NCI-H2081 treated with DMSO at 0.1 percent for 48 hours (cell line): ENCODE data around the gene SMG6.
A peak's percentile ranks its signal among the peaks of the same experiment; 100 is the strongest.
"Not testable (repeated sequence)": the region's sequence is repeated elsewhere in the genome, so short reads cannot be mapped to it uniquely, and the experiment has no call there.

Experiments used
- DNase-seq: peaks from one replicate; lab custom pipeline; 2025; lab: John Stamatoyannopoulos, UW

Gene SMG6

DNA sequence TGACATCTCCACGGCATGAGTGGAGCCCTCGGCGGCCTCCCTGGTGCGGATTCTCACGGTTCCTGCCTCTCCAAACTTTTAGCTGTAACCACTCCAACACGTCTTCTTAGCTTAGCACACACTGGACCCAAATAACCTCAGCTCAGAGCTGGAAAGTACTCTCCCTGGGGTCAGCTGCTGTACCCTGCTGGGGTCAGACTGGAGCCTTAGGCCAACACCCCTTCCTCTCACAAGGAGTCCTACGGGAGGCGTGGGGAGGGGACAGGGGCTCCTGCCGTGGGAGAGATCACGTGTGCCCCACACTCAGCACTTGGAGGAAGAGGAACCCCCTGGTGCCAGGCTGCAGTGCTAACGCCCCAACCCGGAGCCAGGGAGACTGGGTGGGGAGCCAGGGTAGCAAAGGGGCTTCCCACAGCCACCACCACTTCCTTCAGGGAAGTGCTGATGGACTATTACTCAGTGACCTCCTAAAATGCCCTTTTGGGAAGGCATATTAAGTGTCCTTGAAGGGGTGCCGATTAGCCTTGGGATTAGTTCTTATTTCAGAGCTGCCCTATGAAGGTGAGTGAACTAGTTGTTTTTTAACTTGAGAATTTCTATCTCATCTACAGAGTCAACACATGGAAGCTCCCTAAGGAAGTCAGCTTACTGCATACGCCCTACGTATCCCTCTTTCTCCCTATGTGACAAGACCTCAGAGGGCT is 124.6 kb downstream of the SMG6 start:
- no peak for DNase-seq

DNA sequence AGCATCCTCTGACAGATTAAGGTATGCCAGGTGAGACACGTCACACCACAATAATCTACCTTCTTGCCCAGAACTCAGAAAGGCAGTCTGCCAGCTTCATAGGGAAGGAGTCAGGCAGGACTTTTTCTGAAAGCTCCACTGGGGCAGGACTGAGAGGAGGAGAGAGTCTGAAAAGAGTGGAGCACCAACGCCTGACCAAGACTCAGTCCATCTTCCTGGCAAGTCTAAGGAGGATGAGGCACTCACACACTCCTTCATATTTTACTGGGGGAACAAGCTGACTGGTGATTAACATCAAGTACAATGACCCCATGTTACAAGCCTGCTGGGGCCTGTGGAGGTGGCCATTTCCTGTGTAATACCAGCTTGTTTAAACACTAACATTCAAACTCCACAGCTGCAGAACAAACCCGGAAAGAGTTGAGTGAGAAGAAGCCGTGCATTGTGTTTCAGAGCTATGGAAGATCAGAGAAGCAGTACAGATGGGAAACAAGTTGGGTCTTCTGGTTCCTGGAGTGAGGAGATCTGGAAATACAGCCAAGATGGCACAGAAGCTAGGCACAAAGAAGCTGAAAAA is 126.3 kb downstream of the SMG6 start:
- DNase-seq, result no peak

DNA sequence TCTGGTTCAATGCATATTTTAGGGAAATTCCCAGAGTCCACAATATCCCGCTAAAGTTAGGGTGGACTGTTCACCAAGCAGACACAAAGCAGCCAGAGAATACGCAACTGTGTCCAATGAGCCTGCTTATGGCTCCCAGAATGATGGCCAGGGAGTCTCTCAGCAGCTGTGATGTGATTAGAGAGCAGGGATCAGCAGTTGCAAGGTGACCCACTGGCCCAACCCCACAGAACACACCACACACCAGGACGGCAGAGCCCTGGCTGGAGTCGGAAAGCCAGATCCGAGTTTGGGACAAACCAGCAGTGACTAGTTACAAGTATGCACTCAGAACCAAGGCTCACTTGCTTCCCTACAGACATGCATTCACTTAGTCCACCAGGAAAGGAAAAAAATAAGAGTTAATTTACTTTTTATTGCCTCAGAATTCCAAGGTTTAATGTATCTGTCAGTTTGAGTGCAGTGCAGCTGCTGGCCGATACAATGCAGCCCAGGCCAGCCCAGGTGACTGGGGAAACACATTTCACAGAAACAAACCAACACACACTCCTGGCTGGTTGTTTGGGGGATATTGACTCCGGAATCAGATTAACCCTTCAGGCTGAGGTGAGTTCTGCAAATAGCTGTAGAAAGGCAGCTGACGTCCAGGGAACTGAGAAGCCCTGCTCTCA is 127.0 kb downstream of the SMG6 start:
- no peak for DNase-seq

DNA sequence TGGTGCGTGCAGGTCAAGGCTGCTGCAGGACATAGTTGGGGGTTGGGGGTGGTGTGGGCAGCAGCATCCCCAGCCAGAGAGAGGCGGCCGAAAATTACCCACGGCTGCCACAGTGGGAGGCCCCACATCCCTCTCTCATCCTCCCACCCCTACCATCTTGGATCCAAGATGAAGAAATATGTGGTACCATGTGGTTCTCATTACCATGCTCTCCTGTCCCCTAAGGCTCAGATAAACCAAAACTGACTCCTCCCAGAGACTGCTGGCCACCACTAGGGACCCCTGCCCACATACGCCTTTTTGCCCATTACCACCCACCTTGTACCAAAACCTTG is 128.3 kb downstream of the SMG6 start:
- no peak for DNase-seq

DNA sequence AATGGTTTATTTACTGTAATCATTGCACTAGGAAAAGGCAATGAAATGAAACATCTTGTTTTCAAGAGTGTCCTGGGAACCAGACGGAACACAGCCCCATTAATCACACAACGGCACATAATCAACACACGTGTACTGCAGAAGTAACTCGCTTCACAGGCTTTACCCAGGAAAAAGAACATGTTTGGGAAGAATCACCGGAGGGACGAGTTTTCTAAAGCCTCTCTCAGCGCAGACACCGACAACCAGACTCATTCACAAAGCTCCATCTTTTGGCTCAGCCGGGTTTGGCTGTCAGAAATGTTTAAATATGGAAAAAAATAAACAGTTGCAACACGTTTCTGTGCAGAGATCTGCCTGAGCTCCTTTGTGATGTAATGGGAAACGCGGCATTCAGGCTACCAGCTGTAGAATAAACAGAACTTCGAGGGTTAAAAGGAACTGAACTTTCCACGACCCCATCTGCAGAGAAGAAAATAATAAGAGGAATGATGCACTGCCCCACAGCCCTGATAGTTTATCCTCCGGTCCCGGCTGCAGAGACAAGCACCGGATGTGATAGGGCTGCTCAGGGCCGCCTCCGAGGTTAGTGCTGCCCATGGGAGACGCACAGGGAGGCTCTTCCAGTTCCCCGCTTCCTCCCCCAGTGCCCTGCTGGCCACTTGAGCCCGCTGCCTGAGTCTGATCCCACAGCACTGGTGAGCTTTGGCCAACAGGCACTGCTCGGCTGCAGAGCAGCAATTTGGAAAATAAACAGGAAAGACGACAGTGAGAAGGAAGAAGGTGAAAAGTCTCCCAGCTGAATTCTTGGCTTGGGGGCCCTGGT is 128.9 kb downstream of the SMG6 start:
- no peak for DNase-seq

DNA sequence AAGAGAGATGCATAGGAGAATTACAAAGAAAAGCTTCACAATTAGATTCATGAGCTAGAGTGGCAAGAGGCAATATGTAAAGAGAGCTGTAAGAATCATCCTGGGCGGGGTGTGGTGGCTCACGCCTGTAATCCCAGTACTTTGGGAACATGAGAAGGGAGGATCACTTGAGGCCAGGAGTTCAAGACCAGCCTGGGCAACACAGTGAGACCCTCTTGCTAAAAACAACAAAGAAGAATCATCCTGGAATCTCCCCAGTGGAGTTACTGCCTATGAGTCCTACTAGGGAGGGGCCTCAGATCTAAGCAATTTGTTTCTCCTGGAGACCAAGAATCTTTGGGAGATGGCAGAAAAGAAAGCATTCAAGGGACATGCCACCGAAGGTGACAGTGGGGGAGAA is 129.6 kb downstream of the SMG6 start:
- DNase-seq, result no peak

DNA sequence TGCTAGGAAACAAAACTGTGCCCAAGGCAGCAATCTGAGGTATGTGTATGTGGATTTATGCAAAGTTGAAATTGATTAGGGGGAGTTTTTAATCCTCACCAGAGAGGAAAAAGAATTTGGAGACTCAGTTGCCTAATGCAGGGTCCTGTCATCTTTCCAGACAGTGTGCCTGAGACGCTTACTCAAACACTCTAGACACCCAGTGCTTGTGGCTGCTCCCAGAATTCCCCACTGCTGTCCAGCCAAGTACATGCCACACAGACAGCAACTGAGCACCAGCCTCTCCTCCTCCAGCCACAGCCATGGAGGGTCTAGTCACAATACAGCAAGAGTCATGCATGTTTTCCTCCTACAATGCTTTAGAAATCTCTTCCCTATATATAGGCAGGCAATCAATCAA is 130.6 kb downstream of the SMG6 start:
- no peak for DNase-seq

DNA sequence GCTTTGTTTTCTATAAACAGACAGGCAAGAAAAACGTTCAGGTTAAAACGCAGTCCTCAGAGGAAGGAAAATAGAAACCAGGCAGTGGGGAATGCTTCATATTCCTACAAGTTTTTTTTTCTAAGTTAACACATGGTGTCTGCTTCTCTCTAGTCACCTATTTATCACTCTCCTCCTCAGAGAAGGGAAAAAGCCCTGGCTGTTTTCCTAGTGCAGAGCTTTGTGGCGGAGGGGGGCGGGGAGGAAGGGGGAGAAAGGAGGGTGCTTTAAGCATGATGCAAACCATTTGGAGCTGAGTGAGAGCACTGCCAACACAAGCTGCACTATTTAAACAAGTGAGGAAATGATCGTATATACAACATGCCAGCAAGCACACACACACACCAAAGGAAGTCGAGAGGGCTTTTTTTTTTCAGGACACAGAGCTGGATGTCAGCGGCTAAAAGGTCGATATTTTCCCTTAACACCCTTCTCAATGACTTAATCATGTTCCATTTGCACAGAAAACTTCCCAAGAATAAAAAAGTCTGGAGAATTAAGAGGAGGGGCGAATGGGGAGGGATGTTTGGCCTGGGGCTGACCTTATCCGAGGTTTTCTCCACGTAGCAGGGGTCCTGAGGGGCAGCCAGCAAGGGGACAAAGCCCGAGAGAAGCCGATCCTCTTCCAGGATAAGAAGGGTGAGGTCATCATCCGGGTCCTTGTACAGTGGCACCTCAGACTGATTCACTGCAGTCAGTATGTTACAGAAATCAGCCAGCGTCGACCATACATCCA is 131.3 kb downstream of the SMG6 start:
- peak; percentile 59 for DNase-seq

DNA sequence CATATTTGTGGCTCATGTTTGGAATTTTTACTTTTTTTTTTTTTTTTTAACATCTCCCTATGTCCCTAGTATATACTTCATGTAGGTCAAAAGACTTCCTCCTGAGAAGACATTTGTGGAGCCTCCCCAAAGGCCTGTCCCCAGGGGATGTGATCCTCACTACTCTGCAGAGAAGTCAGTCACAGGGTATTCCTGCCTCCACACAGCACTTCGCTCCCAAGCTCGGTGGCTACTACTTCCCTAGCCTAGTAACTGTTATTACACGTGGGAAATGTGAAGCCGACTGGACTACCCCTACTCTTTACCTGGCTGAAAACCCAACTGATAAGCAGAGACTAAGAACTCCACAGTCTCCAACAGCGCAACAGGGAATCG is 131.9 kb downstream of the SMG6 start:
- no peak for DNase-seq

DNA sequence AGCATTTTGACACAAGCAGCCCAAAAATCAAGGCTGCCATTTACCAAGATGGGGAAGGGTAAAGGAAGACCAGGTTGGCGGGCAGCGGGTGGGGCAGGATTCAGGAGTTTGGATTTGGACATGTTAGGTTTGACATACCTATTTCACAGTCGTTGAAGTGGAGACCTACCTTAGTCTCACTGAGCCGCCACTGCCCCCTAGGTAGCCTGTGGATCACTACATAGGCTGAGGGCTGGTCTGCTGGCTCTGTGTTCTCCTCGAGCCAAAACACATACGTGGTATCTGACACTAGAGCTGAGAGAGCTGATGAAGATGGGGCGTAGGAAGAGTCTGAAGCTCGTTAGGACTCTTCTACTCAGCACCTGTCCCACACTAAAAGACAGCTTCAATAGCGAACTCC is 133.6 kb downstream of the SMG6 start:
- DNase-seq, result no peak

DNA sequence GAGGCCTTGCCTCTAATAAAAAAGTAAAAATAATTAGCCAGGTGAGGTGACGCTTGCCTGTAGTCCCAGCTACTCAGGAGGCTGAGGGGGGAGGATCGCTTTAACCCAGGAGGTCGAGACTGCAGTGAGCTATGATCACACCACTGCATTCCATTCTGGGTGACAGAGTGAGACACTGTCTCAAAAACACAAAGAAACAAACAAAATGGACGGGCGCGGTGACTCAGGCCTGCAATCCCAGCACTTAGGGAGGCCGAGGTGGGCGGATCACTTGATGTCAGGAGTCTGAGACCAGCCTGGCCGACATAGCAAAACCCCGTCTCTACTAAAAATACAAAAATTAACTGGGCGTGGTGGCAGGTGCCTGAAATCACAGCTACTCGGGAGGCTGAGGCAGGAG is 137.9 kb downstream of the SMG6 start:
- DNase-seq, result not testable (repeated sequence)

DNA sequence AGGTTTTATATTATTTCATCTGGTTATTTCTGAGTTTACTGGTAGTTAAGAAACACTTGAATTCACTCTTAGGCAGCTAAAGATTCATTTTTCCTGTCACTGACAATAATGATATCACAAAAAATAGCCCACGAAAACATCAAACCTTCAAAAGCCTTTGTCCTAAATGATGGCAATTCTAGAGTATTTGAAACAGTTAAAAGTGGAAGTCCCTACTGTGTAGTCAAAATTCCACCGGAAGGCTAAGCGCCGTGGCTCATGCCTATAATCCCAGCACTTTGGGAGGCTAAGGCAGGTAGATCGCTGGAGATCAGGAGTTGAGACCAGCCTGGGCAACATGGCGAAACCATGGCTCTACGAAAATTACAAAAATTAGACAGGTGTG is 145.2 kb downstream of the SMG6 start:
- no peak for DNase-seq

DNA sequence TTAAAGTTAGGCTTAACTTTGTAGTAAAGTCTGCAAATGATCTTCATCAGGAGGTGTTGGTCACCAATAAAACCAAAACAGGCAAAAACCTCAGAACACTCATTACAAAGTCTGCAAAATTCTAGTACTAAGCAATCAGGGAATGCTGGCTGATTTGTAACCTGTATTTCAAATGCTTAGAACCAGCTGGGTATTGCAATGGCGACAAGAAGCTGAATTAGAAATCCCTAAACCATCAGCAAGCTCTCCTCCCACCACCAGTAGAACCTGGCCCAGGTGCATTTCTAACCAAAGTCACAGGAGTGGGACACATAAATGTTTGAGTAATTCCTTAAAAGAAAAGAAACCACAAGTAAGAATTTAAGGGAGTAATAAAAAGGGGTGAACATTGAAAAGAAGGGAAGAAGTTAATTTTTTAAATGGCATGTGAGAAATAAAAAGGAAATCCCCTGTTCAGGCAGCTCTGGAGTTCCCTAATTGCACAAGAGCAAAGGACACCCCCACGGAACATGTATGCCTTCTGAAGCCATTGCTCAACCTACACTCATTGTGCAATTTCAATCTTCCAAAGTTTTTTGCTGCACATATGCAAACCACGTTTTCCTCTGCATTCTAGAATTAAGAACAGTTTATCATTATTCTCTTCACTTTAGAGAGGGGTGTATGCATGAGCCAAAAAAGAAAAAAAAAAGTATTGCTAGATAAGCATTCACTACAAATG is 145.8 kb downstream of the SMG6 start:
- DNase-seq, result no peak

DNA sequence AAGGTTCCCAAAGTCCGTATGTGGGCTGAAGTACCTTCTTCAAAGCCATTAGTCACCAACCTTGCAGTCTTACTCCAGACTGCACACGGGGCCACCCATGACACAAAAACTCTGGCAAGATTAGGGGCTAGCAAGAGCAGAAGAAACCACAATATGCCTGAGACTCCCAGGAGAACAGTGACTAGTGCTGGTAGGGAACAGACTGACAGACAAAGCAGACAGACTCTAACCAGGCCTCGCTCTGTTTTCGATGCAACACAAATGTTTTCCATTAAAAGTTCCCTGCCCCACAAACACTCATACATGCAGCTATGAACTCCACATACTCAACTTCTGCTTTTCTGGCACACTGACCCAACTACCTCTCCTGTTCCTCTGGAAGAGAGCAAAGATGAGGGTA is 146.5 kb downstream of the SMG6 start:
- no peak for DNase-seq

DNA sequence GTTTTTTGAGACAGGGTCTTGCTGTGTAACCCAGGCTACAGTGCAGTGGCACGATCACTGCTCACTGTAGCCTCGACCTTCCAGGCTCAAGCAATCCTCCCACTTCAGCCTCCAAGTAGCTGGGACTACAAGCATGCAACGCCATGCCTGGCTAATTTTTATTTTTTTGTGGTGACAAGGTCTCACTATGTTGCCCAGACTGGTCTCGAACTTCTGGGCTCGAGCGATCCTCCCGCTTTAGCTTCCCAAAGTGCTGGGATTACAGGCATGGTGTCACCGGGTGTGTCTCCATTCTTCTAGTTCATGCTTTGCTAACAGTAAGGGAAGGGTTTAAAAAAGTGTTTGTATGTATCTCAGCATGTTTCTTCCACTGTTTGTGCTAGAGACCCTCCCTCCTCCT is 146.9 kb downstream of the SMG6 start:
- no peak for DNase-seq

DNA sequence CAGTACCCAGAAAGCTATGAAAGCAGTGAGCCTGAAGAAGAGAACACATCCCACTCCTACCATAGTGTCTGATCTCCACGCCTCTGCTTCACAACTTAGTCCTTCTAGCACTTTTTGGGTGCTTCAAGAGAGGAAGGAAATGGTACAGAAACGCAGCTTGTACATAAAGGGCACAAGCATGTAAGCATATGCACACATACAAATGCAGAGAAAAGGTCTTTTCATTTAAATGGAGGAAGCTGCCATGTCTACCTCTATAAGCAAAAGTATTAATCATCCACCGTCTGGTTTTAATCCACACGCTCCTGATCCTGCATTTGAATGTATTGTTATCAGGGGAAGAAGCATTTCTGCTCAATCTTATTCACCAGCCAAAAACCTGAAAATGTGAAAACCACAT is 148.0 kb downstream of the SMG6 start:
- no peak for DNase-seq

DNA sequence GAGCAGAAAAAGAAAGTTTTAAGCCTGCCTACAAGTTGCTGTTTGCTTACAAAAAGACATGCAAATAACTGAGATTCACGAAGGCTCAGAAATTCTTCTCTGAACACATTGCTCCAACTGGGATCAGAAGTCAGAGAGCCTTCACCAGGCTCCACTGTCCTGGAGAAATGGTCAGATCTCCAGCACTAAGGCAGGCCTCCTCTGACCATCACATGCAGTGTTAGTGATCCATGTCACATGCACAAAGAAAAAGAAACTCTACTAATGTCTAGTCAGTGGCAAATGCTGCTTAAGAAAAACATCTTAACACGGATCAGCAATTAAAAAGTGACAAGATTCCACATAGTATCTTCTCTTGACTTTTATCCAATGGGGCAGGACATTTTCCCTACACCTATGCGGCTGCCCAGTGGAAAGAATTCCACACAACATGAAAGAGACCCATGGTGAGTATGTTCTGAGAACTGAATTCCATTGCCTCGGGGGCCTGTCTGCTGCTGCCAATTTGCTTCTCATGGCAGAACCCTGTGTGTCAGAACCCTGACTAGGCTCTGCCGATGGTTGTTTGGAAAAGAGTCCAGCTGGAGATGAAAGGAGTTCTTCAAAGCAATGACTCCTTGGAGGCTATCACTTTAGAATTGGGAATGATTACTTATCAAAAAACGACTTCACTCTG is 152.1 kb downstream of the SMG6 start:
- DNase-seq, result no peak

DNA sequence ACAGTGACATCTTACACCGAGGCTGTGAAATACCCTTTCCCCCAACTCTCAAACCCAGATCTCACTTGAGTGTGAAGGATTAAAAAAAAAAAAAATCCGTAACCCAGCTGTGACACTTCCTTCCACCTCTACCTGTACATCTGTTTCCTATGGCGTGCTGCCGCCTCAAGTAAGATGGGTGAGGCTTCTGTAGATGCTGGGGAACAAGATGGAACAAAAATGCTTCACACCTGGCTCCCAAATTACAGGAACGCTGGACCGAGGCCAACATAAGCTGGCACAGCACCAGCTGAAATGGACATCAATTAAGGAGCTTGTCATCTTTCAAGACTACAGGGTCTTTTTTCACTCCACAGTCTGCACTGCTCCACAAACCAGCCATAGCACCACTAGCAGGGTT is 152.8 kb downstream of the SMG6 start:
- no peak for DNase-seq

DNA sequence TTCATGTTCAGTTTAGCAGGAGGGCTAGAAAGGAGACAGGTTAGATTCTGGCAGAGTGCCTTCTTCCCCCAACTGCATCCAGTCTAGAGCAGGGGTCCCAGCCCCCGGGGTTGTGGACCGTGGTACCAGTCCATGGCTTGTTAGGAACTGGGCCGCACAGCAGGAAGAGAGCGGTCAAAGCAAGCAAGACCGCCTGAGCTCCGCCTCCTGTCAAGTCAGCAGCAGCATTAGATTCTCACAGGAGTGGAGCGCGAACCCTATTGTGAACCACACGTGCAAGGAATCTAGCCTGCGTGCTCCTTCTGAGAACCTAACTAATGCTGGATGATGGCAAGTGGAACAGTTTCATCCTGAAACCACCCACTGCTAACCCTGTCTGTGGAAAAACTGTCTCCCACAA is 153.7 kb downstream of the SMG6 start:
- no peak for DNase-seq

DNA sequence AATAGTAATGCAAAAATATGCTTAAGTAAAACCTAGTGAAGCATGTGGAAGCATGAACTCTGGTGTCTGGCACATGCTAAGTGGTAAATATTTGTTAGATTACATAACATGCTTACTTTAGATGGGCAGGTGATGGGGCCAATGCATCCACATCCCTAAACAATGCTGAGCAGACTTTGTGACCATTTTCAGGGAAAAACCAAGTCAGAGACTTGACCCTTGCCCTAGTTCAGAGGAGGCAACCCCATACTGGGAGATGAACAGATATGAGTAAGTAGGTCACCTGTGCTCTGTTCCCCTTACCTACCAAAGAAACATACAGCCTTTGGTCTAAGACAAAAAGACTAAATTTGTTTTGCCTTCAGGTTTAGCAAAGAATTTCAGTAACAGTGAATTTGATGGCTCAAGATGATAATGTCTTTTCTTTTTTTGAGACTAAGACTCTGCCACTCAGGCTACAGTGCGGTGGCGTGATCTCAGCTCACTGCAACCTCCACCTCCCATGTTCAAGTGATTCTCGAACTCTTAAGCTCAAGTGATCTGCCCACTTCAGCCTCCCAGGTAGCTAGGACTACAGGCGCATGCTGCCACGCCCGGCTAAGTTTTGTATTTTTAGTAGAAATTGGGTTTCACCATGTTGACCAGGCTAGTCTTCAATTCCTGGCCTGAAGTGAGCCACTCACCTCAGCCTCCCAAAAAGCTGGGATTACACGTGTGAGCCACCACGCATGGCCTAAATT is 157.3 kb downstream of the SMG6 start:
- no peak for DNase-seq
